Measurements from ENCODE around the gene RASA2. TPM values are rescaled to one million over a fixed set of nuclear protein-coding genes. Genes with fewer than 3 reads are reported as not detected.
A peak's percentile ranks its signal among the peaks of the same experiment; 100 is the strongest.

The RASA2 gene
- total RNA-seq, 1 donor from 2014 or later = 21.5 TPM

DNA sequence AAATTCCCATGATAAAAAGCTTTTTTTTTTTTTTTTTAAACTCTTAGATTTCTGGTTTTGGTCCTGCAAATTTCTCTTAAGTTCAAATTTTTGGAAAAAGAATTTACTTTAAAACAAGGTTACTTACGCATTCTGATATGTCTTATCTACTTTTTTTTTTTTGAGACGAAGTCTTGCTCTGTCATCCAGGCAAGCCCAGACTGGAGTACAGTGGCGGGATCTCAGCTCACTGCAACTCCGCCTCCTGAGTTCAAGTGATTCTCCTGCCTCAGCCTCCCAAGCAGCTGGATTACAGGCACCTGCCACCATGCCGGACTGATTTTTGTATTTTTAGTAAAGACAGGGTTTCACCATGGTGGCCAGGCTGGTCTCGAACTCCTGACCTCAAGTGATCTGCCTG is 83.2 kb downstream of the RASA2 start:
- Mint-ChIP-seq H3K4me3 (ENCODE audit: low read depth) (no peak overlapping the region), H3K4me1 (ENCODE audit: low read depth) (no peaks in the 10 kb centered on the region), H3K9me3 (ENCODE audit: low read depth) (no peaks in the 10 kb centered on the region), H3K36me3 (ENCODE audit: insufficient read depth) (peaks cover 5% of the 10 kb centered on the region), H3K27ac (no peak overlapping the region), H3K27me3 (no peaks in the 10 kb centered on the region)
- TF ChIP-seq, protein P1, sequence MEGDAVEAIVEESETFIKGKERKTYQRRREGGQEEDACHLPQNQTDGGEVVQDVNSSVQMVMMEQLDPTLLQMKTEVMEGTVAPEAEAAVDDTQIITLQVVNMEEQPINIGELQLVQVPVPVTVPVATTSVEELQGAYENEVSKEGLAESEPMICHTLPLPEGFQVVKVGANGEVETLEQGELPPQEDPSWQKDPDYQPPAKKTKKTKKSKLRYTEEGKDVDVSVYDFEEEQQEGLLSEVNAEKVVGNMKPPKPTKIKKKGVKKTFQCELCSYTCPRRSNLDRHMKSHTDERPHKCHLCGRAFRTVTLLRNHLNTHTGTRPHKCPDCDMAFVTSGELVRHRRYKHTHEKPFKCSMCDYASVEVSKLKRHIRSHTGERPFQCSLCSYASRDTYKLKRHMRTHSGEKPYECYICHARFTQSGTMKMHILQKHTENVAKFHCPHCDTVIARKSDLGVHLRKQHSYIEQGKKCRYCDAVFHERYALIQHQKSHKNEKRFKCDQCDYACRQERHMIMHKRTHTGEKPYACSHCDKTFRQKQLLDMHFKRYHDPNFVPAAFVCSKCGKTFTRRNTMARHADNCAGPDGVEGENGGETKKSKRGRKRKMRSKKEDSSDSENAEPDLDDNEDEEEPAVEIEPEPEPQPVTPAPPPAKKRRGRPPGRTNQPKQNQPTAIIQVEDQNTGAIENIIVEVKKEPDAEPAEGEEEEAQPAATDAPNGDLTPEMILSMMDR (IDR thresholded peaks at IDR 0.05; ENCODE audit: unreplicated experiment) = no peak
- DNase-seq (ENCODE audit: low spot score, unreplicated experiment) = no peak

DNA sequence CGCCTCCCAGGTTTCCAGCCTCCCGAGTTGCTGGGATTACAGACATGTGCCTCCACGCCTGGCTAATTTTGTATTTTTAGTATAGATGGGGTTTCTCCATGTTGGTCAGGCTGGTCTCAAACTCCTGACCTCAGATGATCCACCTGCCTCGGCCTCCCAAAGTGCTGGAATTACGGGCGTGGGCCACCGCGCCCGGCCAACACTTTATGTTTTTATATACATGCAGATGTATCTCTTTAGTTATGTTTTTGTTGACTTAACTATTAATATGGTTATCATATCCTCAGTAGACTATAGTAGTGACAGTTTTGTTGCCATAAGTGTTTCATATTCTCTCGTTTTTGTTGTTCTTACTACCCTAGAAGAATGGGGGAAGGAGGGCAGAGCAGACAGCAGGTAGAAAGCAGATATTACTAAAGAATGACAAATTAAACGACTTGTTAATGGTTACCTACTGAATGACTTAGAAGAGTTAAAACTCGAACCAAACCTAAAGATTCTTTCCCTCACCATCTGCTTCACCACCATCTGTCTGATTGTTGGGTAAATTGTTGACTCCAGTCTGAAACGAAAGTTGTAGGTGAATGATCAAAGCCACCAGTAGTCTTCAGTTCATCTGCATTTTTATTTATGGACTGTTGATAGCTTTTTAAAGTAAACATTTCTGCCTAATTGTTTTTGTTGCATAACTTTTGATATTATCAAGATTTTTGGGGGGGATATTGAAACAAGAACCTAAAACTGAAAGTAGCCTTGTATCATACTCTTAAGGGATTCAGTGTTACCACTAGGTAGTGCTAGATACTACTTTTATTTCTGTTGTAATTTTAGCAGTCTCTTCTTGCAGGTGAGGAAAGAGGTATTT is 89.3 kb downstream of the RASA2 start:
- H3K27ac Mint-ChIP-seq = peak overlapping the region; percentile 15
- peaks cover 3% of the 10 kb centered on the region for H3K36me3 Mint-ChIP-seq (ENCODE audit: insufficient read depth)
- H3K27me3 Mint-ChIP-seq = no peaks in the 10 kb centered on the region
- no peak for DNase-seq (ENCODE audit: low spot score, unreplicated experiment)
- H3K4me1 Mint-ChIP-seq (ENCODE audit: low read depth) = peaks cover 11% of the 10 kb centered on the region
- TF ChIP-seq, protein P1 (IDR thresholded peaks at IDR 0.05; ENCODE audit: unreplicated experiment) = peak; percentile 62
- H3K9me3 Mint-ChIP-seq (ENCODE audit: low read depth) = no peaks in the 10 kb centered on the region
- no peak overlapping the region for H3K4me3 Mint-ChIP-seq (ENCODE audit: low read depth)

- Mint-ChIP-seq H3K27me3 (no peaks in the 10 kb centered on the region), H3K27ac (no peak overlapping the region), H3K4me3 (ENCODE audit: low read depth) (no peak overlapping the region), H3K36me3 (ENCODE audit: insufficient read depth) (peaks cover 3% of the 10 kb centered on the region), H3K9me3 (ENCODE audit: low read depth) (no peaks in the 10 kb centered on the region), H3K4me1 (ENCODE audit: low read depth) (peaks cover 11% of the 10 kb centered on the region)
- DNase-seq (ENCODE audit: low spot score, unreplicated experiment) = no peak
- TF ChIP-seq, protein P1 (IDR thresholded peaks at IDR 0.05; ENCODE audit: unreplicated experiment) = no peak
These were observed 89.9 kb downstream of the RASA2 start for GRCh38 chr3:141576744-141577052.

GRCh38 chr3:141578202-141578973 is 91.6 kb downstream of the RASA2 start:
- peak overlapping the region; percentile 62 for H3K27ac Mint-ChIP-seq
- H3K4me3 Mint-ChIP-seq (ENCODE audit: low read depth) = no peak overlapping the region
- no peak for DNase-seq (ENCODE audit: low spot score, unreplicated experiment)
- H3K4me1 Mint-ChIP-seq (ENCODE audit: low read depth) = peaks cover 11% of the 10 kb centered on the region
- no peaks in the 10 kb centered on the region for H3K9me3 Mint-ChIP-seq (ENCODE audit: low read depth)
- peaks cover 3% of the 10 kb centered on the region for H3K36me3 Mint-ChIP-seq (ENCODE audit: insufficient read depth)
- TF ChIP-seq, protein P1 (IDR thresholded peaks at IDR 0.05; ENCODE audit: unreplicated experiment) = no peak
- H3K27me3 Mint-ChIP-seq = no peaks in the 10 kb centered on the region

GRCh38 chr3:141594357-141594756 is 107.5 kb downstream of the RASA2 start:
- H3K9me3 Mint-ChIP-seq (ENCODE audit: low read depth) = peaks cover 12% of the 10 kb centered on the region
- no peak for DNase-seq (ENCODE audit: low spot score, unreplicated experiment)
- no peaks in the 10 kb centered on the region for H3K27me3 Mint-ChIP-seq
- H3K4me3 Mint-ChIP-seq (ENCODE audit: low read depth) = no peak overlapping the region
- peaks cover 37% of the 10 kb centered on the region for H3K36me3 Mint-ChIP-seq (ENCODE audit: insufficient read depth)
- H3K4me1 Mint-ChIP-seq (ENCODE audit: low read depth) = no peaks in the 10 kb centered on the region
- no peak overlapping the region for H3K27ac Mint-ChIP-seq
- TF ChIP-seq, protein P1 (IDR thresholded peaks at IDR 0.05; ENCODE audit: unreplicated experiment) = no peak

Measured in progenitor cell of endocrine pancreas (in vitro differentiated cells).